Measurements from ENCODE around the gene MGAT4C.
"Not testable (repeated sequence)": the region's sequence is repeated elsewhere in the genome, so short reads cannot be mapped to it uniquely, and the experiment has no call there.

The MGAT4C gene

GRCh38 chr12:86137936-86138335 lies 118.3 kb downstream of the MGAT4C start:
- no peak for DNase-seq

- no peak for DNase-seq
Measured at GRCh38 chr12:86134561-86134960, 121.6 kb downstream of the MGAT4C start.

- DNase-seq = not testable (repeated sequence)
Measured at GRCh38 chr12:86126900-86127299, 129.3 kb downstream of the MGAT4C start.

DNA sequence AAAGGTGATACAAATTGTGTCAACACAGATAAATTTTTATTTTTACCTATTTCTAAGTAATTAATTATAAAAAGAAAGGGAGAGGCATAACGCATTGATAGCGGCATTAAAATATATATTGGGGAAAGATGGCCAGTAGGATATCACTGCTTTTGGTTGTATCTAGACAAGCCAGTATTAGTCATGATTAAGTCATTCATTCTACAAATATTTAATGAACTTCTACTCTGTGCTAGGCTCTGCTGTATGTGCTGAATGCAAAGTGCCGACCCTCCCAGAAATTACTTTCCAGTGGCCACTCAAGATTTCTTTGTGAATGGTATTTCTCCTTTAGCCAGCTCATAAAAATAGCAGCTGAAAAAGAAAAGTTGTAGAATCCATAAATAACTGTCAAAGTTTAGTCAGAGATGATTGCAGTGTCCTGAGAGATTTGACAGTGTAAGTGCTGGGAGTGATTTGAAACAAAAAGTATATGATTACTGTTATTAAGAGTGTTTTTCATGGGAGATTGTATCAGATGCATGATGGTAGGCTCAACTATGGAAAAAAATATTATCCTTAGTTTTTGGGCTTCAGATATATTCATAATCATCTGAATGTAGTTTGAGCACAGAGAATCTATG lies 133.2 kb downstream of the MGAT4C start:
- DNase-seq = no peak

DNA sequence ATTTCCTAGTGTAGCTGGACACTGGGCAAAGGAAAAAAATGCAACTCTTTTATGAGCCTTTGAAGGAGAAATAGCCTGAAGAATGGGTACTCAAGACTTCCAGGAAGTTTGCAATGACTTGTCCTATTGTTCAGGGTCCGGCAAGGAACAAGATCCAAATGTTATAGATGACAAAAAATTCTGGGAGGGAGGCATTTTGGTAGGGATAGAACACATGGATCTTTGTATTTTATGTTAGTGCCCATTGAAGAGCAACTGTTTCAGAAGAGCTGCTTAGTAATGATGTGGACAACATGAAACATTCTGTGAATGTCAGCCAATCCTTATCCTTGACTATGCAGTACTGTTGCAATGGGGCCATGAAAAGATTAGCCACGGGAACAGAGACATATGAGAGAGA lies 138.0 kb downstream of the MGAT4C start:
- DNase-seq = no peak

- DNase-seq = no peak
Measured at GRCh38 chr12:86117711-86118110, 138.5 kb downstream of the MGAT4C start.

DNA sequence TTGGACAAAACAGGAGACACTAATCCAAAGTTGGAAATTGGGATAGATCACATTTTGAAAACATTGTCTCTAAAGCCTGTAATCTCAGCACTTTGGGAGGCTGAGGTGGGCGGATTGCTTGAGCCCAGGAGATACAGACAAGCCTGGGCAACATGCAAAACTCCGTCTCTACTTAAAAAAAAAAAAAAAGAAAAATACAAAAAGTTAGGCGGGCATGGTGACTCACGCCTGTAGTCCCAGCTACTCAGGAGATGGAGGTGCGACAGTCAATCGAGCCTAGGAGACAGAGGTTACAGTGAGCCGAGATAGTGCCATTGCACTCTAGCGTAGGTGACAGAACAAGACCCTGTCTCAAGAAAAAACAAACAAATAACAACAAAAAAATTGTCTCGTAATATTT lies 152.1 kb downstream of the MGAT4C start:
- DNase-seq = no peak

DNA sequence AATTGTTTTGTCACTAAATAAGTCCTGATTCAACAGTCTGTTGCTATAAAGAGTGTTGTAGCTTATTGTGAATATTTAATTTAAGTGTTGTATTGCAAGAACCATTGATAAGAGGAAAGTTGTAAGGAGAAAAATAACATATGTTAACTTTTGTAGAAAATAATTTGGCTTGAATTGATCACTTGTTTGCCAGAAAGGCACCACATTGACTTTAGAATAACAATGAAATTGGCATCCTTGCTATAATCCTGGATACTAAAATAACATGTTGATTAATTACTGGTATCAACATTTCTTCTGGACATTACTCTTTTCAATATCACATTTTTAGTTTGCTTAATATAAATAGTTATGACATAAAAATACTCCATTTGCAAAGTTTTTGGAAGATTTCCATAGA lies 159.0 kb downstream of the MGAT4C start:
- DNase-seq = no peak

- no peak for DNase-seq
Measured at GRCh38 chr12:86091681-86092080, 164.5 kb downstream of the MGAT4C start.

GRCh38 chr12:86081843-86082242 lies 174.3 kb downstream of the MGAT4C start:
- DNase-seq = no peak

GRCh38 chr12:86059052-86059451 lies 197.1 kb downstream of the MGAT4C start:
- DNase-seq = not testable (repeated sequence)

DNA sequence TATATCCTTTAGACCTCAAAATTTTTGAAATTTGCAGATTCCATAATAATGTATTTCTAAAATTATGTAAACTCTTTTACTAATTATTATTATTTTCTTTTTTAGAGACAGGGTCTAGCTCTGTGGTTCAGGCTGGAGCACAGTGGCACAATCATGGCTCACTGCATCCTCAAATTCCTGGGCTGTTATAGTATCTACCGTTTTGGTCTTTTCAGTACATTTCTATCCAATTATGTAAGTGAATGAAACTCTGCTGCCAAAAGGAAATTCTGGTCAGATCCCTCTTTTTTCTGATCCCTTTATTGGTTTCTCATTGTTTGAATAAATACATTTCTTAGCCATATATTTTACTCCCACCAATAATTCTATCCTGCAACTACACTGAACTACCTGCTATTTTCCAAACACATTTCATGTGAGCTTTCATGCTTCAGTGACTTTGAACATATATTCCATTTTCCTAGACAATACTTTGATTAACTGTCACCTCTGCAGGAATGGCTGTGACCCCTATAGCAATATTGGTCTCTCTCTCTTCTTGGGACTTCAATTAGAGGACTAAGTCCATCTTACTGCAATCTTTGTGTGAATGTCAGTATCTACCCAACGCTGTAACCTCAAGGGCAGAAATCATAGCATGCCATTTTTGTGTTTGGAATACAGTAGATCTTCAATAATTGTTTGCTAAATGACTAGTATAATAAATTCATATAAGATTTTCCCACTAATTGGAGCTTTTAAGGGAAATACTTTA lies 198.9 kb downstream of the MGAT4C start:
- no peak for DNase-seq

DNA sequence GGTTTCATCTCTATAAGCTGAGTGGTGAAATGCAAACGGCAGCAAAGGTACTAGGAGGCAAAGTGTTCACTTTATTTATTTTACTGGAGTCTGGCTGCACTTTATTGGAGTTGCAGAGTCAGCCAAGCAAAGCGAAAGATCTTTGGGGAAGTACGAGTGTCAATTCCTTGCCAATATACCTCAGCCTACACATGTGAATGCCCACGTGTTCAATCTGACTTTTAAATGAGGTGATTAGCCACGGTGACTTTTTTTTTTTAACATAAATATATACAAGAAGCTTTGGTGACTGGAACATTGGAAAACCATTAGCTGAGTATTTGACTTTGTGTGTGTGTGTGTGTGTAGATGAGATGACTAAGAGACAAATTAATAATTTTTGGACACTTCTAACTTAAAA lies 203.3 kb downstream of the MGAT4C start:
- no peak for DNase-seq

DNA sequence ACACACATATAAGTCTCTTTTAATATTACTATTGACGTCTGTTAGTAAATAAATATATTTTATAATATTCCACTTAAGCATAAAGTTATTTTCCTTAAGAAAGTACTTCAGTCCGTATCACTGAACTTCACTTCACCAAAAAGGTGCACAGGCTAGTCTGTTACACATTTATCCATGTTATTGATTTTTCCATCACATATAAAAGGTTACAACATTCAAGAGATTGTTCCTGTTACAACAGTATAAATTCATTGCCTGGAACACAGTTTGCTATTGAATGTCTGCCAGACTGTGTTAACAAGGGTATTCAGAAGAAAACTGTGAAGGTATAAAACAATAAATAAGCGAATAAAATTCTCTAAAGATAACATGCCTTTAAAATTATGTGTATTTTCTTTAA lies 206.2 kb downstream of the MGAT4C start:
- no peak for DNase-seq

GRCh38 chr12:86044396-86044795 lies 211.8 kb downstream of the MGAT4C start:
- no peak for DNase-seq

DNA sequence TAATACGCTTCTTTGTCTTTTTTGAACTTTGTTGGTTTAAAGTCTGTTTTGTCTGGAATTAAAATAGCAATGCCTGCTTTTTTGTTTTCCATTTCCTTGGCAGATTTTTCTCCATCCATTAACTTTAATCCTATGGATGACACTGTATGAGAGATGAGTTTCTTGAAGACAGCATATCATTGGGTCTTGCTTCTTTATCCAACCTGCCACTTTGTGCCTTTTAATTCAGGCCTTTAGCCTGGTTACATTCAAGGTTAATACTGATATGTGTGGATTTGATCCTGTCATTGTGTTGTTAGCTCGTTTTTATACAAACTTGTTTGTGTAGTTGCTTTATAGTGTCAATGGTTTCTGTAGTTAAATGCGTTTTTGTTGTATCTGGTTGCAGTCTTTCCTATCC lies 214.1 kb downstream of the MGAT4C start:
- DNase-seq = no peak

GRCh38 chr12:86018361-86018760 lies 237.8 kb downstream of the MGAT4C start:
- DNase-seq = no peak

DNA sequence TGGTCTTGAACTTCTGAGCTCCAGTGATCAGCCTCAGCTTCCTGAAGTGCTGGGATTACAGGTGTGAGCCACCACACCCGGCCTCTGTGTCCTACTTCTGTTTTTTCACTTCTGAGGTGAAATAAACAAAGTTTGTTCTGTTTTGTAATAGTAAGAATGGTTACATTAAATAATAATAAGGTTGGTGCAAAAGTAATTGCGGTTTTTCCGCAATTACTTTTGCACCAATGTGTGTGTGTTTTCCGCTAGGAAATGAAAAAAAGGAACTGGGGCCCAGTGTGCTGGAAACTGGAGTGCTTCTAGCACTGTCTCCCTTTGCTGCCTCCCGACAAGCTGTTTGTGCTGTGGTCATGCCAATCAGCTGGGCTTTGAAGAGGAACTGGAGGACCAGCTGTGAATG lies 241.2 kb downstream of the MGAT4C start:
- no peak for DNase-seq

DNA sequence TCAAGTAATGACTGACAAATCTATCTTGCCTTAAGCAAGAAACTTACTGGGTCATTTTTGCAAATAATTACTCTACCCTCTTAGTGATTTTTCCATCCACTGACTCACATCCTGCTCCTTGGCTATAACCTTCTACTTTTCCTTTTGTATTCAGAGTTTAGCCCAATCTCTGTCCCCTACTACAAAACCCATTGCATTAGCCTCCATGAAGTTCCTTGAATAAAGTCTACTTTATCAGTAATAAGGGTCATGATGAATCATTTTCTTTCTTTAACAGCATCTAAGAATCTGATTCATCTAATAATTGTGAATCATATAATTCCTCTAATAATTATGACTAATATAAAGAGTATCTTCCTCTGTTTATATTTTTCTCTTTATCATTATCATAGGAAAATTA lies 249.5 kb downstream of the MGAT4C start:
- no peak for DNase-seq

DNA sequence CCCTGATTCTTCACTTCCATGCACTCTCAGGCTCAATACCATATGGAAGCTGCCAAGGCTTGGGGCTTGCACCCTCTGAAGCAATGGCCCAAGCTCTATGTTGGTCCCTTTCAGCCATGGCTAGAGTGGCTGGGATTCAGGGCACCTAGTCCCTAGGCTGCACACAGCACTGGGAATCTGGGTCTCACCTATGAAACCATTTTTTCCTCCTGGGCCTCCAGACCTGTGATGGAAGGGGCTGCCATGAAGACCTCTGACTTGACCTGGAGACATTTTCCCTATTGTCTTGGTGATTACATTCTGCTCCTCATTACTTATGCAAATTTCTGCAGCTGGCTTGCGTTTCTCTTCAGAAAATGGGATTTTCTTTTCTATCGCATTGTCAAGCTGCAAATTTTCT lies 258.1 kb downstream of the MGAT4C start:
- no peak for DNase-seq

- no peak for DNase-seq
Measured at GRCh38 chr12:85996280-85996679, 259.9 kb downstream of the MGAT4C start.

DNA sequence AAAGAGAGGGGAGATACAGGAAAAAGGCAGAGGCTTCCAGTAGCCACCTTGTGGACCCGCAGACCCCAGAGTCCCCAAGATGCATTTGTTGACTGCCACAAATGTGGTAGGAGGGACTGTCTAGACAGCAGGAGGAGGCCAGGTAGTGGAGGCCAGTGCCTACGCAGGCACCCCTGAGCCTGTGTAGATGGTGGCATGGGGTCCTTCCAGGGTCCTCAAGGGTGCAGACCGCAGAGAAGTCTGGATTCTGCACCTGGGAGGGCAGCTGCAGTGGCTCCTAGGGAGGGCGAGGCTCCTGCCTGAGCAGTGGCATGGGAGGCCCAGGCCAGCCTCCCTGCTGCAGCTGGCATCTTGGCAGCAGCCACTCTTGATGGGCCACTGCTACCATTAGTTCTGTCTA lies 262.4 kb downstream of the MGAT4C start:
- no peak for DNase-seq

GRCh38 chr12:85985996-85986395 lies 270.2 kb downstream of the MGAT4C start:
- no peak for DNase-seq

DNA sequence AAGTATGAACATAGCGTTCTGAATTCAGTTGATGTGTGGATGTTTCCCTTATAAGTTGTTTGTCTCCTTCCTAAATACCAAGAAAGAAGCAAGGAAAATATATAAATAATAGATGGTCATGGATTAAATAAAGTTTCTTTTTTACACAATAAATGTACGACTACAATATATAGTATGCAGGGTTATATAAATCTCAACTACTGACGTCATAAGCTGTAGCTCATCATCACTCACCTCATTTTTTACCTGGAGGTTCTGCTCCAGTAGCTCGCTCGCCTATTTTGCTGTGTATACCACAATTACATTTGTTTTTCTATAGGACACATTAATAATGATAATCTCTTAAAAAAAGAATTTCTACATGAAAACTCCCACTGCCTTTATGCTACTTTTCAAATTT lies 272.6 kb downstream of the MGAT4C start:
- DNase-seq = no peak

All from right kidney (tissue), 1 donor.